Panc1 (cell line): ENCODE results near the gene DAD1.

Source experiments
- CTCF ChIP-seq: fragments of 450-650 bp; IDR thresholded peaks from 2 replicates; pipeline ENCODE4 v1.5.1; 2017; ENCODE audit warnings: mild to moderate bottlenecking
- POLR2AphosphoS5 ChIP-seq: IDR thresholded peaks from 2 replicates; pipeline ENCODE4 v1.6.1; 2012; ENCODE audit warnings: mild to moderate bottlenecking, low read depth, low read length, moderate library complexity
- SIN3A ChIP-seq: IDR thresholded peaks from 2 replicates; pipeline ENCODE4 v1.6.1; 2012; ENCODE audit warnings: low read depth, mild to moderate bottlenecking, low read length, moderate library complexity, borderline replicate concordance; ENCODE audit not compliant: insufficient read depth
- TF ChIP-seq, protein P1 (sequence below), 2 experiments: IDR thresholded peaks; 2 replicates each; pipeline ENCODE4 v1.6.1; 2011 to 2012; ENCODE audit warnings: low read depth in 2 of 2, control low read depth in 1 of 2, low read length in 1 of 2, mild to moderate bottlenecking in 1 of 2, moderate library complexity in 1 of 2; ENCODE audit not compliant: insufficient read depth in 1 of 2

GRCh38 chr14:22597265-22597664 lies 8.2 kb upstream of the DAD1 start:
- TF ChIP-seq CTCF (no peak), POLR2AphosphoS5 (no peak), SIN3A (no peak)
- TF ChIP-seq, protein P1, sequence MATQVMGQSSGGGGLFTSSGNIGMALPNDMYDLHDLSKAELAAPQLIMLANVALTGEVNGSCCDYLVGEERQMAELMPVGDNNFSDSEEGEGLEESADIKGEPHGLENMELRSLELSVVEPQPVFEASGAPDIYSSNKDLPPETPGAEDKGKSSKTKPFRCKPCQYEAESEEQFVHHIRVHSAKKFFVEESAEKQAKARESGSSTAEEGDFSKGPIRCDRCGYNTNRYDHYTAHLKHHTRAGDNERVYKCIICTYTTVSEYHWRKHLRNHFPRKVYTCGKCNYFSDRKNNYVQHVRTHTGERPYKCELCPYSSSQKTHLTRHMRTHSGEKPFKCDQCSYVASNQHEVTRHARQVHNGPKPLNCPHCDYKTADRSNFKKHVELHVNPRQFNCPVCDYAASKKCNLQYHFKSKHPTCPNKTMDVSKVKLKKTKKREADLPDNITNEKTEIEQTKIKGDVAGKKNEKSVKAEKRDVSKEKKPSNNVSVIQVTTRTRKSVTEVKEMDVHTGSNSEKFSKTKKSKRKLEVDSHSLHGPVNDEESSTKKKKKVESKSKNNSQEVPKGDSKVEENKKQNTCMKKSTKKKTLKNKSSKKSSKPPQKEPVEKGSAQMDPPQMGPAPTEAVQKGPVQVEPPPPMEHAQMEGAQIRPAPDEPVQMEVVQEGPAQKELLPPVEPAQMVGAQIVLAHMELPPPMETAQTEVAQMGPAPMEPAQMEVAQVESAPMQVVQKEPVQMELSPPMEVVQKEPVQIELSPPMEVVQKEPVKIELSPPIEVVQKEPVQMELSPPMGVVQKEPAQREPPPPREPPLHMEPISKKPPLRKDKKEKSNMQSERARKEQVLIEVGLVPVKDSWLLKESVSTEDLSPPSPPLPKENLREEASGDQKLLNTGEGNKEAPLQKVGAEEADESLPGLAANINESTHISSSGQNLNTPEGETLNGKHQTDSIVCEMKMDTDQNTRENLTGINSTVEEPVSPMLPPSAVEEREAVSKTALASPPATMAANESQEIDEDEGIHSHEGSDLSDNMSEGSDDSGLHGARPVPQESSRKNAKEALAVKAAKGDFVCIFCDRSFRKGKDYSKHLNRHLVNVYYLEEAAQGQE (IDR thresholded peaks at IDR 0.05; ENCODE audit: insufficient read depth in 1 of 2, low read depth in 2 of 2, low read length in 1 of 2): no peak
